ENCODE data around the gene F2RL1.

DNA sequence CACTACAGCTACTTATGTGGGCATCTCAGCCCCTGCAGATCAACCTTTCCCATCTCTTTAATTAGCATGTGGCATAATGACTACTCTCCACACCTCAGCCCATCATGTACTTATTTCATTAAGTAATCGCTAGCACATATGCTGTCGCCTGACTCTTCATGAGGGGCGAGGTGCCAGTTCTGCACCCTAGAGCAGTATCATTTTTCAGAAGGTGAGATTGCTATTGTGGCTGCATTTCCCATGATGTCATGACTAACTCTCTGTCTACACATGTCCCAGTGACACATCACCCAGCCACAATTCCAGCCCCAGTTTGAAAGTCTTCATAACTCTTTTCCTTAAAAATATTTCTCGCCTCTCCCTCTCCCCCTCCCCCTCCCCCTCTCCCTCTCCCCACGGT lies 7.6 kb upstream of the F2RL1 start:
- TF ChIP-seq, protein P1, sequence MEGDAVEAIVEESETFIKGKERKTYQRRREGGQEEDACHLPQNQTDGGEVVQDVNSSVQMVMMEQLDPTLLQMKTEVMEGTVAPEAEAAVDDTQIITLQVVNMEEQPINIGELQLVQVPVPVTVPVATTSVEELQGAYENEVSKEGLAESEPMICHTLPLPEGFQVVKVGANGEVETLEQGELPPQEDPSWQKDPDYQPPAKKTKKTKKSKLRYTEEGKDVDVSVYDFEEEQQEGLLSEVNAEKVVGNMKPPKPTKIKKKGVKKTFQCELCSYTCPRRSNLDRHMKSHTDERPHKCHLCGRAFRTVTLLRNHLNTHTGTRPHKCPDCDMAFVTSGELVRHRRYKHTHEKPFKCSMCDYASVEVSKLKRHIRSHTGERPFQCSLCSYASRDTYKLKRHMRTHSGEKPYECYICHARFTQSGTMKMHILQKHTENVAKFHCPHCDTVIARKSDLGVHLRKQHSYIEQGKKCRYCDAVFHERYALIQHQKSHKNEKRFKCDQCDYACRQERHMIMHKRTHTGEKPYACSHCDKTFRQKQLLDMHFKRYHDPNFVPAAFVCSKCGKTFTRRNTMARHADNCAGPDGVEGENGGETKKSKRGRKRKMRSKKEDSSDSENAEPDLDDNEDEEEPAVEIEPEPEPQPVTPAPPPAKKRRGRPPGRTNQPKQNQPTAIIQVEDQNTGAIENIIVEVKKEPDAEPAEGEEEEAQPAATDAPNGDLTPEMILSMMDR (IDR thresholded peaks at IDR 0.05; ENCODE audit: low read length): no peak
- no peak for TF ChIP-seq EZH2phosphoT487 (IDR thresholded peaks at IDR 0.05; ENCODE audit: low read length)
